Measurements from ENCODE around the gene CAPG. TPM values are rescaled to one million over a fixed set of nuclear protein-coding genes. Genes with fewer than 3 reads are reported as not detected.

The CAPG gene
- total RNA-seq, 6 experiments from 2014 or later, result 10.7 to 49.6 (median 13.6) TPM

DNA sequence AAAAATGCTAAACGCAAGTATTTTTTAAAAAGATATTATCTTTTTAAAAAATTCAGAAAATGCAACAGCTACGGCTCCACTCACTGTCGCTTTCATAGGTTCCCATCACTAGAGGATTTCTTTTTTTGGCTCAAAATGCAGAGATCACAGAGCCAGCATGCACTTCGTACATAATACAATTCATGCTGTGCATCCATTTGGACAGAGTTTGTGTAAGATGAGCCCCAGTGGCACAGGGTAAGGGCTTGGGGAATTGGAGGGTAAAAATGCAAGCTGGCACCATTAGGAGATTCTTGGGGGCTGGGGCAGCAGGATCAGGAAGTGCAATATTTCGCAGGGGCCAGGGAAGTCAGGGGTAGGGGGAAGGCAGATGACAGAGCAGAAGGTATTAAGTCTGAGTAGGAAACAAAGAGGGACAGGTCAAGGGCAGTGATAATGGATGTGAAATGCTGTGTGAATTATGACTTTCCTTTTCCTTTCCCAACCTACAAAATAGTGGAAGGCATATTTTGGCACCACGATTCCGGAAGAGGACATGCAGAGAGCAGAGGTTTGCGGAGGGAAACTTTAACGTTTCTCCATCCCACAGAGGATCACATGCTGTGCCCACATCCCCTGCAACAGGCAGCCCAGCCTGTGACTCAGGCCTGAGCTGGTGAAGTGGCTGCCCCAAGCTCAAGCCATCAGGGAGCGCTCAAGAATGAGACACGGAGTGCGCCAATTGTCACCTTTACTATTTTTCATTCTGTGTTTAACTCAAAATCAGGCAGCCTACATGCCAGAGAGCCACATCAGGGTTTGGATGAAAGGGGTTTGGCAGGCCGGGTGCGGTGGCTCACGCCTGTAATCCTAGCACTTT lies 4.7 kb downstream of the CAPG start:
- TF ChIP-seq, protein P1, sequence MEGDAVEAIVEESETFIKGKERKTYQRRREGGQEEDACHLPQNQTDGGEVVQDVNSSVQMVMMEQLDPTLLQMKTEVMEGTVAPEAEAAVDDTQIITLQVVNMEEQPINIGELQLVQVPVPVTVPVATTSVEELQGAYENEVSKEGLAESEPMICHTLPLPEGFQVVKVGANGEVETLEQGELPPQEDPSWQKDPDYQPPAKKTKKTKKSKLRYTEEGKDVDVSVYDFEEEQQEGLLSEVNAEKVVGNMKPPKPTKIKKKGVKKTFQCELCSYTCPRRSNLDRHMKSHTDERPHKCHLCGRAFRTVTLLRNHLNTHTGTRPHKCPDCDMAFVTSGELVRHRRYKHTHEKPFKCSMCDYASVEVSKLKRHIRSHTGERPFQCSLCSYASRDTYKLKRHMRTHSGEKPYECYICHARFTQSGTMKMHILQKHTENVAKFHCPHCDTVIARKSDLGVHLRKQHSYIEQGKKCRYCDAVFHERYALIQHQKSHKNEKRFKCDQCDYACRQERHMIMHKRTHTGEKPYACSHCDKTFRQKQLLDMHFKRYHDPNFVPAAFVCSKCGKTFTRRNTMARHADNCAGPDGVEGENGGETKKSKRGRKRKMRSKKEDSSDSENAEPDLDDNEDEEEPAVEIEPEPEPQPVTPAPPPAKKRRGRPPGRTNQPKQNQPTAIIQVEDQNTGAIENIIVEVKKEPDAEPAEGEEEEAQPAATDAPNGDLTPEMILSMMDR (IDR thresholded peaks at IDR 0.05), result no peak
- Mint-ChIP-seq H3K36me3 (ENCODE audit: low read depth) (0 out of 2 replicates have a peak, but pooled peaks cover 8% of the 10 kb centered on the region), H3K4me1 (ENCODE audit: low read depth) (peaks cover 8% of the 10 kb centered on the region; the same call in 1 of the 2 replicates), H3K9me3 (peaks cover 6% of the 10 kb centered on the region; the same call in 1 of the 2 replicates), H3K27ac (no peak overlapping the region), H3K4me3 (no peak overlapping the region), H3K27me3 (ENCODE audit: insufficient read depth) (no peaks in the 10 kb centered on the region; the same call in 1 of the 2 replicates)
- DNase-seq, result no peak

DNA sequence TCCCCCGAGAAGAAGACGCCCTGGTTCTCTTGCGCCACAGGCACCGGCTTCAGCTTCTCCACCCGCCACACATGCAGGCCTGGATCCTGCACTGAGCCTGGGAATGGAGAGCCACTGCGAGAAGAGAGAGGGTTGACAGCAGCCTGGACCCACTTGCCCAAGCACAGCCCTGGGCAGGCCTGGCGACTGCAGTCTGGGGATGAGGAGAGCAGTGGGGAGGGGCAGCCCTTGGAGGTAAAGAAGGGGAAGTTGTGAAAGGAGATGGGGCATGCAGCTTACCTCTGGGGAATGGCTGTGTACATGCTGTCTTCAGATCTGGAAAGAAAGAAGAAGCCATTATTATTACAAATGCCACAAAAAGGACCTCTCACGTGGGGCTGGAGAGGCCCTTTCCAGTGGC lies 8.3 kb downstream of the CAPG start:
- Mint-ChIP-seq H3K27ac (no peak overlapping the region), H3K4me3 (no peak overlapping the region), H3K9me3 (peaks cover 6% of the 10 kb centered on the region; the same call in 1 of the 2 replicates), H3K4me1 (ENCODE audit: low read depth) (peaks cover 13% of the 10 kb centered on the region; the same call in 1 of the 2 replicates), H3K36me3 (ENCODE audit: low read depth) (0 out of 2 replicates have a peak, but pooled peaks cover 8% of the 10 kb centered on the region), H3K27me3 (ENCODE audit: insufficient read depth) (no peaks in the 10 kb centered on the region; the same call in 1 of the 2 replicates)
- DNase-seq, result no peak
- TF ChIP-seq, protein P1 (IDR thresholded peaks at IDR 0.05), result no peak

DNA sequence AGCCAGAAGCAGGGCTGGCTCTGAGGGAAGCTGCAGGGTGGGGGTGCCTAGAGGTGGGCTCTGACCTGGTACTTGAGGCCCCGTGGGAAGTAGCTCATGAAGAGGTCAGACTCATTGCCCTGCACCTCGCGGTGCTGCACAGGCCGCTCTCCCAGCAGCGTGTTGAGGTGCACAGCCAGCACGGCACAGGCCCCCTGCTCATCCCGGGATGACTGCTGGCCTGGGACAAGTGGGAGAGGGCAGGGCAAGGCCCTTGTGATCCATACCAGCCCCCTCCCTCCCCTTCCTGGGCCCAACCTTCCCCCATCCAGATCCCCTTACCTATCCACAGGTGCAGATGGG lies 8.7 kb downstream of the CAPG start:
- Mint-ChIP-seq H3K36me3 (ENCODE audit: low read depth) (0 out of 2 replicates have a peak, but pooled peaks cover 8% of the 10 kb centered on the region), H3K4me3 (no peak overlapping the region), H3K9me3 (peaks cover 6% of the 10 kb centered on the region; the same call in 1 of the 2 replicates), H3K27ac (no peak overlapping the region), H3K4me1 (ENCODE audit: low read depth) (peaks cover 13% of the 10 kb centered on the region; the same call in 1 of the 2 replicates), H3K27me3 (ENCODE audit: insufficient read depth) (no peaks in the 10 kb centered on the region; the same call in 1 of the 2 replicates)
- TF ChIP-seq, protein P1 (IDR thresholded peaks at IDR 0.05), result no peak
- no peak for DNase-seq

DNA sequence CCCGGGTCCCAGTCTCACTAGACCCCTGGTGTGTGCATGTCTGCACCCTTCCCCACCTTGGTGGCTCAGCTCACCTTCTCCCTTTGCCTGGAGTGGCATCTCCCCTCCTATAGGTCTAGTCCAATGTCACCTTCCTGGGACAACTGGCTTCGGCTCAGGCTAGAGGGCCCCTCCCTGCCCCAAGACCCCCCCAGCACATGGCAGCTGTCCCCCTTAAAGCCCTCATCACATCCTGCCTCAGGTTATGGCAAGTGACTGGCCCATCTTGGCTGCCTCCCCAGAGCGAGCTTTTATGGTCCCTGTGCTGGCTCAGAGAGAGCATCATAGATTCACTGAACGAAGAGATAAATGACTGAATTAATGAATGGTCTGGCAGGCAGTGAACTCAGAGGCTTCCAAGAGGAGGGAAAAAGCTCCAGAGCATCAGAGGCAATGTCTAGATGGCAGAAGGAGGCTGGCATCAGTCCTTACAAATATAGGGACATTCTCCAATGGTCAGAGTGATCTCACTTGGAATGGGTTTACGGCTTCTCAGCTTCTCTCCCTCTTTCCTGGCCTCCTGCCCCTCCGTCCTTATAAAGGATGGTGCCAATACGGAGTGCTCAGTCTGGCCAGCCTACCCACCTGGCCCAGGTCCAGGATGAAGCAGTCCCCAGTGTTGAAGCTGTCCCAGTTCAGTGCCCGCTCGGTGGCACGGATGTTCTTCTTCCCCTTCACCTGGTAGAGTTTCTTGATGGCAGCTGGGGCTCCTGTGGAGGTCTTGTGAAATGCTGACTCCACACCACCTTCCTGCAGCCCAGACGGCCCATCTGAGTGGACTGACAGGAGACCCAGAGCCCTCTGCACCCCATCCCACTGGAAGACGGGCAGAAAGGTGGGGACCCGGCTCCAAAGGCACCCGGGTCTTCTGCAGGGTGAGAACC lies 9.4 kb downstream of the CAPG start:
- TF ChIP-seq, protein P1 (IDR thresholded peaks at IDR 0.05), result no peak
- H3K9me3 Mint-ChIP-seq, result peaks cover 6% of the 10 kb centered on the region; the same call in 1 of the 2 replicates
- peaks cover 13% of the 10 kb centered on the region; the same call in 1 of the 2 replicates for H3K4me1 Mint-ChIP-seq (ENCODE audit: low read depth)
- DNase-seq, result no peak
- no peak overlapping the region for H3K4me3 Mint-ChIP-seq
- H3K27ac Mint-ChIP-seq, result no peak overlapping the region
- H3K27me3 Mint-ChIP-seq (ENCODE audit: insufficient read depth), result no peaks in the 10 kb centered on the region; the same call in 1 of the 2 replicates
- H3K36me3 Mint-ChIP-seq (ENCODE audit: low read depth), result 0 out of 2 replicates have a peak, but pooled peaks cover 8% of the 10 kb centered on the region

DNA sequence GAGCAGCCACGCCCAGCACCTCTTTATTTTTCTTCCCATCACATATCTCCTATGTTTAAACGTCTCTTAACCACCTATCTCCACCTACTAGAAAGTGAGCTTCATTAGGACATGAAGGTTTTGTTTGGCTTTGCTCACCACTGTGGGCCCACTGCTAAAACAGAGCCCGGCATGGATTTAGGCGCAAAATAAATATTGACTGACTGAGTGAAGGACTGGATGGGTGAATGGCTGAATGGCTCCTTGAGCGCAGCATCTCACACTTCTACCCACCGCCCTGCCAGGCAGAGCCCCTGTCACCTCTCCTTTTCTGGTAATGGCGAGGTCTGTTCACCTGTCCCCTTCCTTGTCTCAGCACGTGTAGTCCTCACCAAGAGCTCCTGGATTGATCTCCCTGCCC lies 10.1 kb downstream of the CAPG start:
- Mint-ChIP-seq H3K27me3 (ENCODE audit: insufficient read depth) (no peaks in the 10 kb centered on the region; the same call in 1 of the 2 replicates), H3K4me1 (ENCODE audit: low read depth) (peaks cover 7% of the 10 kb centered on the region; the same call in 1 of the 2 replicates), H3K9me3 (peaks cover 6% of the 10 kb centered on the region; the same call in 1 of the 2 replicates), H3K27ac (no peak overlapping the region), H3K4me3 (no peak overlapping the region), H3K36me3 (ENCODE audit: low read depth) (0 out of 2 replicates have a peak, but pooled peaks cover 8% of the 10 kb centered on the region)
- TF ChIP-seq, protein P1 (IDR thresholded peaks at IDR 0.05), result no peak
- no peak for DNase-seq
